Gastroesophageal sphincter (tissue), 3 donors: ENCODE measurements around the gene FAM111B.
"Not testable (repeated sequence)": the region's sequence is repeated elsewhere in the genome, so short reads cannot be mapped to it uniquely, and the experiment has no call there.

Experiments used
- CTCF ChIP-seq, 4 experiments: fragments of 200-600 bp in 2 of 4; fragments of 450-650 bp in 2 of 4; sonication (generic) in 1 of 4; IDR thresholded peaks; one replicate each; pipeline ENCODE4 v1.5.1; 2017 to 2019; ENCODE audit warnings: antibody characterized with exemption in 4 of 4, mild to moderate bottlenecking in 2 of 4, moderate library complexity in 2 of 4
- POLR2A ChIP-seq, 2 donors: fragments of 450-650 bp; IDR thresholded peaks; one replicate each; pipeline ENCODE4 v1.6.1; 2017; ENCODE audit warnings: antibody characterized with exemption in 2 of 2, mild to moderate bottlenecking in 2 of 2, moderate library complexity in 1 of 2

GRCh38 chr11:59095225-59095624 lies 11.8 kb upstream of the FAM111B start:
- TF ChIP-seq CTCF, POLR2A (IDR thresholded peaks at IDR 0.05): not testable (repeated sequence)
